ENCODE results near the gene HEATR9.

Gene HEATR9

DNA sequence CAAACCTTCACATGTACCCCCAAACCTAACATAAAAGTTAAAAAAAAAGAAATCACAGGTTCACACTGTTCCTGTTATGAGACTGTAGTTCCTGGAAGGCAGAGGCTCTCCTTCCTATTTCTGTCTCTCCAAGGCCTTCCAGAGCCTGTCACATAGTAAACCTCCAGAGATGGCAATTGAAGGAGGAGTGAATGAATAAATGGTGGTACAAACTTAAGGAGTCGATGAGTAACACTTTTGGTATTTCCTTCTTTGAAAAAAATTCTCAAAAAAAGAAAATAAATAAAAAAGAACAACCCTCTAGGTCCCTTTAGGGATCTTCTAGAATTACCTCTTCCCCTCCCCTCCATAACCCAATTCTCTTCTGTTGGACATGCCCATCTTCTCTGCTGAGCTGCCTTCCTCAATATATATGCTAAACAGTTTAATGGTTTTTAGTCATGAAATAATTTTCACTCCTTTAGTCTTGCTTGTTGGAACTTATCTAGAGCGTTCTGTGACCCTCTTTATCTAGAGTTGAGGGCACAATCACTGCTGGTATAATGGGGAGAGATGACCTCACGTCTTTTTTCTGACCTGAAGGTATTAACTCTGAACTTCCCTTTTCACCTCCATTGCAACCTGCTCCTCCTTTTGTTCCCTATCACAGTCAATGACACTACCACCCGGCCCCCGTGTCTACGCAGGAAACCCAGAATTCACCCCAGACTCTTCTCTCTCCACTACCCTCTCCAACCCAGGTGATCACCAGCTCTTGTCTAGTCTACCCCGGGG is 61.1 kb downstream of the HEATR9 start:
- H3K27ac ChIP-seq (ENCODE audit: low read length, poor library complexity, severe bottlenecking): no peak overlapping the region
- peak overlapping the region in 1 of 2 experiments; percentile 49 for H2BK12ac ChIP-seq (ENCODE audit: low read length in 2 of 2)
- no peak overlapping the region for H2AFZ ChIP-seq (ENCODE audit: low read depth, low read length)
- no peaks in the 10 kb centered on the region for H3K27me3 ChIP-seq (ENCODE audit: control insufficient read depth in 1 of 2, insufficient read depth in 1 of 2, low read length in 2 of 2)
- H3K4me1 ChIP-seq (ENCODE audit: control insufficient read depth, insufficient read depth, low read depth, low read length): peaks cover 2% of the 10 kb centered on the region
- peak overlapping the region; percentile 4 for H2AK5ac ChIP-seq (ENCODE audit: low read length, severe bottlenecking)
- H3K23ac ChIP-seq (ENCODE audit: low read length in 2 of 2): no peak overlapping the region
- peaks cover 0 to 5% of the 10 kb centered on the region in 2 experiments for H3K36me3 ChIP-seq (ENCODE audit: control insufficient read depth in 1 of 2, insufficient read depth in 2 of 2, low read depth in 1 of 2, low read length in 2 of 2)
- H2BK5ac ChIP-seq (ENCODE audit: low read depth, low read length, poor library complexity, severe bottlenecking): no peak overlapping the region
- no peak overlapping the region for H3K4me2 ChIP-seq (ENCODE audit: low read length, poor library complexity, severe bottlenecking)
- no peaks in the 10 kb centered on the region for H3K9me3 ChIP-seq (ENCODE audit: control insufficient read depth, low read length)
- H2BK15ac ChIP-seq (ENCODE audit: low read depth, poor library complexity, severe bottlenecking): no peak overlapping the region
- no peak overlapping the region for H3K4me3 ChIP-seq (ENCODE audit: insufficient read depth in 1 of 2, low read depth in 1 of 2, low read length in 2 of 2)
- no peak overlapping the region for H4K91ac ChIP-seq (ENCODE audit: low read length)
- H3K79me1 ChIP-seq (replicated peaks; ENCODE audit: low read length, poor library complexity, severe bottlenecking): no peaks in the 10 kb centered on the region
- 91% methylated on average over 6 of the region's 7 CpGs for WGBS
- H3K9ac ChIP-seq (ENCODE audit: low read length): no peak overlapping the region
- peak overlapping the region in 1 of 2 experiments; percentile 18 for H3K18ac ChIP-seq (ENCODE audit: low read depth in 1 of 2, low read length in 2 of 2)
- H3K4ac ChIP-seq (ENCODE audit: low read depth in 1 of 2, low read length in 2 of 2): peak overlapping the region in 1 of 2 experiments; percentile 22
- peak; percentile 59 for DNase-seq
- no peak overlapping the region for H2BK120ac ChIP-seq (ENCODE audit: low read depth, low read length)
- peak overlapping the region; percentile 8 for H4K8ac ChIP-seq (ENCODE audit: low read length)
- no peak overlapping the region for H3K14ac ChIP-seq (ENCODE audit: low read length in 2 of 2)

Small RNAs within 50 kb of the gene (small RNA-seq; reads per million reads assigned to genes)
- 93.5 reads per million, percentile 92 among the genes with 10 or more reads in this experiment for gene RF00100 (ENCODE audit: low read depth)

Measured in mesenchymal stem cell (in vitro differentiated cells and primary cell).